Measurements from ENCODE around the gene ANKS1B.

ANKS1B gene

DNA sequence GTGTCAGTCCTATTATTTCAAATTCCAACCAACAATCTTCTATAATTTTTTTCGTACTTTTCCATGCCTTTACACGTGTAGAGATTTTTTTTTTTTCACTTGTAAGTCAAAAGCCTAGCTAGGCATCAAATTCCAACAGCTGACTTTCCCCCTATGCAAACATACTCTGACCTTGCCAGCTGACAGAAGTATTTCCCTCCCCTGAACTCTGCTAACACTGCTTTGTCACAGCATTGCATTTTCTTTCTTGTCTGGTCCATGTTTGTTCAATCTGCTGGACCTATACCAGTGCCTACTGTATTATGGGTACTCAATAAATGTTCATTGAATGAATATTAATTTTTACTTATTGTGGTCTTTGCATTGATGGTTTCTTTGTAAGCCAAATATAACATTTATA lies 772.5 kb downstream of the ANKS1B start:
- WGBS, 2 experiments (ENCODE audit: insufficient coverage in 2 of 2), result 80 to 93% methylated on average over 1 to 2 of the region's 2 CpGs
- H3K4me3 ChIP-seq (ENCODE audit: extremely low read depth, insufficient read depth, low read length, poor library complexity, severe bottlenecking), result no peak overlapping the region

GRCh38 chr12:99205111-99205510 lies 779.6 kb downstream of the ANKS1B start:
- no peaks in the 10 kb centered on the region for H3K4me1 ChIP-seq (ENCODE audit: control insufficient read depth, insufficient read depth, low read length, poor library complexity, severe bottlenecking)
- H3K36me3 ChIP-seq (ENCODE audit: control insufficient read depth, insufficient read depth, low read length), result no peaks in the 10 kb centered on the region
- no peak overlapping the region for H3K27ac ChIP-seq (ENCODE audit: low read depth, low read length, severe bottlenecking)
- 90 to 100% methylated on average over 1 of the region's 1 CpG for WGBS, 2 experiments (ENCODE audit: insufficient coverage in 2 of 2)
- no peak overlapping the region for H3K4me3 ChIP-seq (ENCODE audit: extremely low read depth, insufficient read depth, low read length, poor library complexity, severe bottlenecking)
- H3K9me3 ChIP-seq (ENCODE audit: control insufficient read depth, low read length), result peaks cover 4% of the 10 kb centered on the region

More for the DNA sequence above, 772.5 kb downstream of the ANKS1B start:
- H3K9me3 ChIP-seq (ENCODE audit: control insufficient read depth, low read length), result peaks cover 10% of the 10 kb centered on the region
- H3K27ac ChIP-seq (ENCODE audit: low read depth, low read length, severe bottlenecking), result no peak overlapping the region
- H3K4me1 ChIP-seq (ENCODE audit: control insufficient read depth, insufficient read depth, low read length, poor library complexity, severe bottlenecking), result no peaks in the 10 kb centered on the region
- no peaks in the 10 kb centered on the region for H3K36me3 ChIP-seq (ENCODE audit: control insufficient read depth, insufficient read depth, low read length)

DNA sequence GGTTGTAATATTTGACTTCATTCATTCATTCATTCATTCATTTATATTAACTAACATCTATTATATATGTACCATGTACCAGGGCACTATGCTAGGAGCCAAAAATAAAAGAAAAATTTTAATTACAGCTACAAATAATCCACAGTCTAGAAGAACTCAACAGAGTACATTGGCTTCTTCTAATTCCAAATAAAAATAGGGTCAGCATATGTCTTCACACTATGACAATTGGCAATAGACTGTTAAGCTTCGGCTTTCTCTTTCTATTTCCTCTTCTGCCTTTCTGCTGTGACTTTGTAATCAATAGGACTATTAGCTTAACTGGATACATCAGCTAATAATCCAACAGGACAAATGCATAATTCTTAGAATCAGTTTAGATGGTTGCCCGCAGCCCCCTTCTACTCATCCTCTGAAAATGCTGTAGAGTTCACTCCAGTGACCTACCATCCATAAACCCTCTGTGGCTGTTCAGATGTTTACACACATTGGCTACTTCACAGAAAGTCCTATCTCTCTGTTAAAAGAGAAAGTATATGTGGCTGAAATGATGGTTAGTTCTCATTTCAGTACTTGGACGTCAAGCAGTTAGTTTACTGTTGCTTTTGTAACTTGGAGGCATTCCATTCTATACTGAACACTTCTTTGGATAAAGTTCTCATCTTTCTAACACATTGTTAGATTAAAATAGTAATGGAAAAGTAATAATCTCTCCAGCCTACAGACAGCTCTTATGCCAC lies 782.7 kb downstream of the ANKS1B start:
- WGBS, 2 experiments (ENCODE audit: insufficient coverage in 2 of 2), result 82 to 100% methylated on average over 2 of the region's 3 CpGs
- no peak overlapping the region for H3K4me3 ChIP-seq (ENCODE audit: extremely low read depth, insufficient read depth, low read length, poor library complexity, severe bottlenecking)
- no peaks in the 10 kb centered on the region for H3K4me1 ChIP-seq (ENCODE audit: control insufficient read depth, insufficient read depth, low read length, poor library complexity, severe bottlenecking)
- H3K27ac ChIP-seq (ENCODE audit: low read depth, low read length, severe bottlenecking), result no peak overlapping the region
- H3K9me3 ChIP-seq (ENCODE audit: control insufficient read depth, low read length), result no peaks in the 10 kb centered on the region
- no peaks in the 10 kb centered on the region for H3K36me3 ChIP-seq (ENCODE audit: control insufficient read depth, insufficient read depth, low read length)

DNA sequence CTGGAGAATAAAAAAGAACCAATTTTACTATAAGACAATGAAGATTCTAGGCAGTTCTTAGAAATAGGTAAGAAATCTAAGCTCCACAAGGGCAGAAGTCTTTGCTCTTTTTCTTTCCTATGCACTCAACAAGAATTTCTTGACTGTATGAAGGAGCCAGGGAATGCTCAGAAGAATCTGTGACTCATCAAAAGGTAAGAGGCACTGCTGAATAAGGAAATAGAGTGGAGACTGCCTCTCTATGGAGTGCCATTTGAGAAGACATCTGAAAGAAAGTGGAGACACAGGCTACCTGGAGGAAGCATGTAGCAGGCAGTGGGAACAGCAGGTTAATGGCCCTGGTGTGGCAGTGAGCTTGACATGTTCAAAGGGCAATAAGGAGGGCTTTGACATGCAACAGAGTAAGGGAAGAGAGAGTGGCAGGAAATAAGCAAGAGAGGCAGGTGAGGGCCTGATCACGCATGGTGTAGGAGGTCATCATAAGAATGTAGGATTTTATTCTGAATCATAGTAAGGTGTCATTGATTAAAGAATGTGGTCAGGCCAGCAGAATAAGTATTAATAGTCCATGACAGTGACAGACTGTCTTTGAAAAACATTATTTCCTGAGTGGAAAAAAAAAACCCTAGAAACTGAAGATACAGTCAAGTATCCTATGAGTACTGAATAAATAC lies 783.9 kb downstream of the ANKS1B start:
- WGBS, 2 experiments (ENCODE audit: insufficient coverage in 2 of 2), result 0% methylated on average over 1 of the region's 1 CpG
- Histone ChIP-seq H3K4me1 (ENCODE audit: control insufficient read depth, insufficient read depth, low read length, poor library complexity, severe bottlenecking) (no peaks in the 10 kb centered on the region), H3K9me3 (ENCODE audit: control insufficient read depth, low read length) (no peaks in the 10 kb centered on the region), H3K36me3 (ENCODE audit: control insufficient read depth, insufficient read depth, low read length) (no peaks in the 10 kb centered on the region), H3K4me3 (ENCODE audit: extremely low read depth, insufficient read depth, low read length, poor library complexity, severe bottlenecking) (no peak overlapping the region), H3K27ac (ENCODE audit: low read depth, low read length, severe bottlenecking) (no peak overlapping the region)

DNA sequence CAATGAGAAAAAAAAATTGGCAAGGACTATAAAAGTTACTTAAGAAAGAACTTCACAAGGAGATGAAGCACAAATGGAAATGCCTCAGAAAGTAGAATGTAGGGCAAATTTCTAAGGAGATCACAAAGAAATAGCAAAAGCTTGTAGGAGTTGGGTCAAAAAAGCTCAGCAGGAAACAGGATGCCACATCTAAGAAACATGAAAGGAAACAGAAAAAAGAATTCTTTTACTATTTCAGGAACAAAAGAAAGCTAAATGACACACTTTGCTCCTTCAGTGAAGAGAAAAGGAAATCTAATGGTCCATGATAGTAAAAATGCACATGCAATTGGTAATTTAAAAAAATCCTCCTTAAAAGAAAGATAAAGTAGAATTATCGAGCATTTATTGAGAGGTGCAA lies 789.3 kb downstream of the ANKS1B start:
- no peak overlapping the region for H3K4me3 ChIP-seq (ENCODE audit: extremely low read depth, insufficient read depth, low read length, poor library complexity, severe bottlenecking)
- no peaks in the 10 kb centered on the region for H3K9me3 ChIP-seq (ENCODE audit: control insufficient read depth, low read length)
- no peaks in the 10 kb centered on the region for H3K36me3 ChIP-seq (ENCODE audit: control insufficient read depth, insufficient read depth, low read length)
- H3K4me1 ChIP-seq (ENCODE audit: control insufficient read depth, insufficient read depth, low read length, poor library complexity, severe bottlenecking), result no peaks in the 10 kb centered on the region
- peak overlapping the region; percentile 5 for H3K27ac ChIP-seq (ENCODE audit: low read depth, low read length, severe bottlenecking)
- no CpG with 5 or more reads among the region's 1 CpG for WGBS, 2 experiments (ENCODE audit: insufficient coverage in 2 of 2)

- WGBS, 2 experiments (ENCODE audit: insufficient coverage in 2 of 2), result no CpG with 5 or more reads among the region's 3 CpGs
- no peaks in the 10 kb centered on the region for H3K4me1 ChIP-seq (ENCODE audit: control insufficient read depth, insufficient read depth, low read length, poor library complexity, severe bottlenecking)
- H3K4me3 ChIP-seq (ENCODE audit: extremely low read depth, insufficient read depth, low read length, poor library complexity, severe bottlenecking), result no peak overlapping the region
- no peaks in the 10 kb centered on the region for H3K36me3 ChIP-seq (ENCODE audit: control insufficient read depth, insufficient read depth, low read length)
- no peak overlapping the region for H3K27ac ChIP-seq (ENCODE audit: low read depth, low read length, severe bottlenecking)
- no peaks in the 10 kb centered on the region for H3K9me3 ChIP-seq (ENCODE audit: control insufficient read depth, low read length)
Measured at GRCh38 chr12:99192489-99192888, 792.2 kb downstream of the ANKS1B start.

GRCh38 chr12:99176871-99177270 lies 807.9 kb downstream of the ANKS1B start:
- WGBS, 2 experiments (ENCODE audit: insufficient coverage in 2 of 2), result no CpG with 5 or more reads among the region's 4 CpGs

DNA sequence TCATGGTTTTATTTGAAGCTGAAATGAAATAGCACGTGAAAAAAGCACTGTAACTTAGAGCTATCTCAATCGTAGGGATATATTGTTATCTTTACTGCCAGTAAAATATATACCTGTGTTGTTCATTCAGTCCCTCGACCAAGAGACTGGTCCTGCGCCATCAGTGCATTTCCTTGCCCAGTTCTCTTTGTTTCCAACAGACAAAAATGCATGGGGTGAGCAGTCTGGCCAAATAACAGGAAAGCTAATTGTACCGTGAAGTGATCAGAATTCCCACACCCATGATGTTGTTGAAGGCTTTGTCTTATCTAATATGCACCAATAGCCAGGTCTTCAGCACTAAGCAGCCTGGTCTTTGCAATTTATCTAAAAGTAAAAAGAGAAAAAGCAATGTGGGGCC lies 814.3 kb downstream of the ANKS1B start:
- H3K4me3 ChIP-seq (ENCODE audit: extremely low read depth, insufficient read depth, low read length, poor library complexity, severe bottlenecking), result no peak overlapping the region
- no peak overlapping the region for H3K27ac ChIP-seq (ENCODE audit: low read depth, low read length, severe bottlenecking)
- no peaks in the 10 kb centered on the region for H3K4me1 ChIP-seq (ENCODE audit: control insufficient read depth, insufficient read depth, low read length, poor library complexity, severe bottlenecking)
- H3K36me3 ChIP-seq (ENCODE audit: control insufficient read depth, insufficient read depth, low read length), result no peaks in the 10 kb centered on the region
- H3K9me3 ChIP-seq (ENCODE audit: control insufficient read depth, low read length), result no peaks in the 10 kb centered on the region
- WGBS, 2 experiments (ENCODE audit: insufficient coverage in 2 of 2), result 94 to 100% methylated on average over 1 to 2 of the region's 5 CpGs

More at GRCh38 chr12:99176871-99177270, 807.9 kb downstream of the ANKS1B start:
- no peak overlapping the region for H3K27ac ChIP-seq (ENCODE audit: low read depth, low read length, severe bottlenecking)
- no peaks in the 10 kb centered on the region for H3K4me1 ChIP-seq (ENCODE audit: control insufficient read depth, insufficient read depth, low read length, poor library complexity, severe bottlenecking)
- H3K36me3 ChIP-seq (ENCODE audit: control insufficient read depth, insufficient read depth, low read length), result no peaks in the 10 kb centered on the region
- H3K4me3 ChIP-seq (ENCODE audit: extremely low read depth, insufficient read depth, low read length, poor library complexity, severe bottlenecking), result no peak overlapping the region
- H3K9me3 ChIP-seq (ENCODE audit: control insufficient read depth, low read length), result no peaks in the 10 kb centered on the region

DNA sequence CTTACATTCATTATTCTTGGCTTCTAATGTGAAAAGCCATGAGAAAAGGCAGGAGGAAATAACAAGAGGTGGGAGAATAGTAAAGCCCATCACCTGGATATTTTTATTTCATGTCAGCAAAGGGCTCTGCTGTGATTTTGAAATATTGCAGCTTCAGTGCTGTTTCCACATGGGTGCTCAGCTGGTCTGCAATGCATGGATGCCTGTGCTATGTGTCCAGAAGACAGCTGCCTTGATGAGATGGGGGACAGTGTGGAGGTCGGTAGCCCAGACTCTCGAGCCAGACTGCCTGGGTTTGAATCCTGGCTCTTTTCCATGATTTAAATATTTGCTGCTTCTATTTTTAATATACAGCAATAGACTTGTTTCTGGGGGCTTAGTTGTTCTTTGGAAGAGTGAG lies 814.7 kb downstream of the ANKS1B start:
- no CpG with 5 or more reads among the region's 2 CpGs for WGBS, 2 experiments (ENCODE audit: insufficient coverage in 2 of 2)
- Histone ChIP-seq H3K9me3 (ENCODE audit: control insufficient read depth, low read length) (no peaks in the 10 kb centered on the region), H3K36me3 (ENCODE audit: control insufficient read depth, insufficient read depth, low read length) (no peaks in the 10 kb centered on the region), H3K4me3 (ENCODE audit: extremely low read depth, insufficient read depth, low read length, poor library complexity, severe bottlenecking) (no peak overlapping the region), H3K4me1 (ENCODE audit: control insufficient read depth, insufficient read depth, low read length, poor library complexity, severe bottlenecking) (no peaks in the 10 kb centered on the region), H3K27ac (ENCODE audit: low read depth, low read length, severe bottlenecking) (no peak overlapping the region)

- H3K27ac ChIP-seq (ENCODE audit: low read depth, low read length, severe bottlenecking), result no peak overlapping the region
- H3K36me3 ChIP-seq (ENCODE audit: control insufficient read depth, insufficient read depth, low read length), result no peaks in the 10 kb centered on the region
- no peak overlapping the region for H3K4me3 ChIP-seq (ENCODE audit: extremely low read depth, insufficient read depth, low read length, poor library complexity, severe bottlenecking)
- H3K4me1 ChIP-seq (ENCODE audit: control insufficient read depth, insufficient read depth, low read length, poor library complexity, severe bottlenecking), result no peaks in the 10 kb centered on the region
- no peaks in the 10 kb centered on the region for H3K9me3 ChIP-seq (ENCODE audit: control insufficient read depth, low read length)
- WGBS, 2 experiments (ENCODE audit: insufficient coverage in 2 of 2), result no CpG with 5 or more reads among the region's 1 CpG
Measured at GRCh38 chr12:99157946-99158345, 826.8 kb downstream of the ANKS1B start.

- 33 to 80% methylated on average over 1 to 3 of the region's 6 CpGs for WGBS, 2 experiments (ENCODE audit: insufficient coverage in 2 of 2)
- H3K4me3 ChIP-seq (ENCODE audit: extremely low read depth, insufficient read depth, low read length, poor library complexity, severe bottlenecking), result no peak overlapping the region
- H3K9me3 ChIP-seq (ENCODE audit: control insufficient read depth, low read length), result no peaks in the 10 kb centered on the region
- H3K4me1 ChIP-seq (ENCODE audit: control insufficient read depth, insufficient read depth, low read length, poor library complexity, severe bottlenecking), result no peaks in the 10 kb centered on the region
- no peaks in the 10 kb centered on the region for H3K36me3 ChIP-seq (ENCODE audit: control insufficient read depth, insufficient read depth, low read length)
- no peak overlapping the region for H3K27ac ChIP-seq (ENCODE audit: low read depth, low read length, severe bottlenecking)
Measured at GRCh38 chr12:99154983-99155336, 829.8 kb downstream of the ANKS1B start.

Measured in mesodermal cell (in vitro differentiated cells).